HepG2 (cell line): ENCODE measurements around the gene CCDC57.

Source experiments
- FOXJ3 ChIP-seq: sonication (generic); formaldehyde crosslinking; IDR thresholded peaks from 2 replicates; pipeline ENCODE4 v1.4.0; 2020; ENCODE audit warnings: missing genetic modification reagents, mild to moderate bottlenecking, borderline replicate concordance
- GTF2F1 ChIP-seq: fragments of 150-350 bp; IDR thresholded peaks from 2 replicates; pipeline ENCODE4 v1.6.1; 2014; ENCODE audit warnings: low read length
- MXD4 ChIP-seq: IDR thresholded peaks from 2 replicates; pipeline ENCODE4 v1.6.1; 2016; ENCODE audit warnings: mild to moderate bottlenecking, missing biosample characterization, missing genetic modification reagents
- MYNN ChIP-seq: sonication (generic); formaldehyde crosslinking; IDR thresholded peaks from 2 replicates; pipeline ENCODE4 v1.4.0; 2020; ENCODE audit warnings: mild to moderate bottlenecking, low read depth, missing genetic modification reagents
- NFE2L1 ChIP-seq: sonication (generic); formaldehyde crosslinking; IDR thresholded peaks from 2 replicates; pipeline ENCODE4 v1.4.0; 2020; ENCODE audit warnings: missing genetic modification reagents, mild to moderate bottlenecking, borderline replicate concordance
- ZNF543 ChIP-seq: sonication (generic); formaldehyde crosslinking; IDR thresholded peaks from 2 replicates; pipeline ENCODE4 v1.4.0; 2020; ENCODE audit warnings: mild to moderate bottlenecking, missing genetic modification reagents
- TF ChIP-seq, protein P1 (sequence below), 2 experiments: IDR thresholded peaks; 2 replicates each; pipeline ENCODE4 v1.6.1; 2011 to 2012; ENCODE audit warnings: low read length in 2 of 2, borderline replicate concordance in 1 of 2, low read depth in 1 of 2, mild to moderate bottlenecking in 1 of 2, moderate library complexity in 1 of 2
- TF ChIP-seq, protein P2 (sequence below): sonication (generic); formaldehyde crosslinking; IDR thresholded peaks from 2 replicates; pipeline ENCODE4 v1.4.0; 2020; ENCODE audit warnings: missing genetic modification reagents, mild to moderate bottlenecking, borderline replicate concordance

DNA sequence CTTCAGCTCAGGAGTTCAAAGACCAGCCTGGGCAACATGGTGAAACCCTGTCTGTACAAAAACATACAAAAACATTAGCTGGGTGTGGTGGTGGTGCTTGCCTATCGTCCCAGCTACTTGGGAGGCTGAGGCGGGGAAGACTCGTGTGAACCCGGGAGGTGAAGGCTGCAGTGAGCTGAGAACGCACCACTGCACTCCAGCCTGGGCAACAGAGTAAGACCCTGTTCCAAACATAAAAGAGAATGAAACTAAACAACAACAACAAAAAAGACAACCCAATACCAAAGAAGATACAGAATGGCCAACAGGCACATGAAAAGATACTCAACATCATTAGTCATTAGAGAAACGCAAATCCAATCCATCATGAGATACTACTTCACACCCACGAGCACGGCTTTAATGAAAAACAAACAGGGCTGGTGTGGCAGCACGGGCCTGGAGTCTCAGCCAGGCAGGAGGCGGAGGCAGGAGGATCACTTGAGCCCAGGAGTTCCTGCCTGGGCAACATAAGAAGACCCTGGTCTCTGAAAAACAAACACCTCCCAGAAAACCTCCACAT, 8.8 kb upstream of the CCDC57 start:
- TF ChIP-seq, protein P1, sequence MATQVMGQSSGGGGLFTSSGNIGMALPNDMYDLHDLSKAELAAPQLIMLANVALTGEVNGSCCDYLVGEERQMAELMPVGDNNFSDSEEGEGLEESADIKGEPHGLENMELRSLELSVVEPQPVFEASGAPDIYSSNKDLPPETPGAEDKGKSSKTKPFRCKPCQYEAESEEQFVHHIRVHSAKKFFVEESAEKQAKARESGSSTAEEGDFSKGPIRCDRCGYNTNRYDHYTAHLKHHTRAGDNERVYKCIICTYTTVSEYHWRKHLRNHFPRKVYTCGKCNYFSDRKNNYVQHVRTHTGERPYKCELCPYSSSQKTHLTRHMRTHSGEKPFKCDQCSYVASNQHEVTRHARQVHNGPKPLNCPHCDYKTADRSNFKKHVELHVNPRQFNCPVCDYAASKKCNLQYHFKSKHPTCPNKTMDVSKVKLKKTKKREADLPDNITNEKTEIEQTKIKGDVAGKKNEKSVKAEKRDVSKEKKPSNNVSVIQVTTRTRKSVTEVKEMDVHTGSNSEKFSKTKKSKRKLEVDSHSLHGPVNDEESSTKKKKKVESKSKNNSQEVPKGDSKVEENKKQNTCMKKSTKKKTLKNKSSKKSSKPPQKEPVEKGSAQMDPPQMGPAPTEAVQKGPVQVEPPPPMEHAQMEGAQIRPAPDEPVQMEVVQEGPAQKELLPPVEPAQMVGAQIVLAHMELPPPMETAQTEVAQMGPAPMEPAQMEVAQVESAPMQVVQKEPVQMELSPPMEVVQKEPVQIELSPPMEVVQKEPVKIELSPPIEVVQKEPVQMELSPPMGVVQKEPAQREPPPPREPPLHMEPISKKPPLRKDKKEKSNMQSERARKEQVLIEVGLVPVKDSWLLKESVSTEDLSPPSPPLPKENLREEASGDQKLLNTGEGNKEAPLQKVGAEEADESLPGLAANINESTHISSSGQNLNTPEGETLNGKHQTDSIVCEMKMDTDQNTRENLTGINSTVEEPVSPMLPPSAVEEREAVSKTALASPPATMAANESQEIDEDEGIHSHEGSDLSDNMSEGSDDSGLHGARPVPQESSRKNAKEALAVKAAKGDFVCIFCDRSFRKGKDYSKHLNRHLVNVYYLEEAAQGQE (IDR thresholded peaks at IDR 0.05; ENCODE audit: borderline replicate concordance in 1 of 2, low read depth in 1 of 2, low read length in 2 of 2): no peak
- TF ChIP-seq, protein P2, sequence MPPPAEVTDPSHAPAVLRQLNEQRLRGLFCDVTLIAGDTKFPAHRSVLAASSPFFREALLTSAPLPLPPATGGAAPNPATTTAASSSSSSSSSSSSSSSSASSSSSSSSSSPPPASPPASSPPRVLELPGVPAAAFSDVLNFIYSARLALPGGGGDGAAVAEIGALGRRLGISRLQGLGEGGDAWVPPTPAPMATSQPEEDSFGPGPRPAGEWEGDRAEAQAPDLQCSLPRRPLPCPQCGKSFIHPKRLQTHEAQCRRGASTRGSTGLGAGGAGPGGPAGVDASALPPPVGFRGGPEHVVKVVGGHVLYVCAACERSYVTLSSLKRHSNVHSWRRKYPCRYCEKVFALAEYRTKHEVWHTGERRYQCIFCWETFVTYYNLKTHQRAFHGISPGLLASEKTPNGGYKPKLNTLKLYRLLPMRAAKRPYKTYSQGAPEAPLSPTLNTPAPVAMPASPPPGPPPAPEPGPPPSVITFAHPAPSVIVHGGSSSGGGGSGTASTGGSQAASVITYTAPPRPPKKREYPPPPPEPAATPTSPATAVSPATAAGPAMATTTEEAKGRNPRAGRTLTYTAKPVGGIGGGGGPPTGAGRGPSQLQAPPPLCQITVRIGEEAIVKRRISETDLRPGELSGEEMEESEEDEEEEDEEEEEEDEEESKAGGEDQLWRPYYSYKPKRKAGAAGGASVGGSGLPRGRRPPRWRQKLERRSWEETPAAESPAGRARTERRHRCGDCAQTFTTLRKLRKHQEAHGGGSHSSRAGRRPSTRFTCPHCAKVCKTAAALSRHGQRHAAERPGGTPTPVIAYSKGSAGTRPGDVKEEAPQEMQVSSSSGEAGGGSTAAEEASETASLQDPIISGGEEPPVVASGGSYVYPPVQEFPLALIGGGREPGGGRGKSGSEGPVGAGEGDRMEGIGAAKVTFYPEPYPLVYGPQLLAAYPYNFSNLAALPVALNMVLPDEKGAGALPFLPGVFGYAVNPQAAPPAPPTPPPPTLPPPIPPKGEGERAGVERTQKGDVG (CRISPR knock-in tag): no peak
- TF ChIP-seq MXD4 (CRISPR knock-in tag) (no peak), ZNF543 (CRISPR knock-in tag) (no peak), FOXJ3 (no peak), NFE2L1 (CRISPR knock-in tag) (no peak), MYNN (CRISPR knock-in tag) (no peak), GTF2F1 (no peak)
